ENCODE data around the gene TMEM184B.

Gene TMEM184B

GRCh38 chr22:38222797-38223119 lies 50.1 kb downstream of the TMEM184B start:
- Histone ChIP-seq H3K4me1 (ENCODE audit: insufficient read depth, poor library complexity, severe bottlenecking) (peaks cover 33% of the 10 kb centered on the region), H3K27ac (ENCODE audit: poor library complexity, severe bottlenecking) (peak overlapping the region; percentile 77)
- TF ChIP-seq CTCF (IDR thresholded peaks at IDR 0.05; ENCODE audit: poor library complexity, severe bottlenecking): no peak

GRCh38 chr22:38221908-38222796 lies 50.7 kb downstream of the TMEM184B start:
- Histone ChIP-seq H3K36me3 (ENCODE audit: low read depth) (peaks cover 29% of the 10 kb centered on the region), H3K9me3 (ENCODE audit: severe bottlenecking) (no peaks in the 10 kb centered on the region), H3K27me3 (ENCODE audit: insufficient read depth, poor library complexity, severe bottlenecking) (no peaks in the 10 kb centered on the region), H3K4me1 (ENCODE audit: insufficient read depth, poor library complexity, severe bottlenecking) (peaks cover 33% of the 10 kb centered on the region), H3K27ac (ENCODE audit: poor library complexity, severe bottlenecking) (peak overlapping the region; percentile 77), H3K4me3 (ENCODE audit: severe bottlenecking) (no peak overlapping the region)
- ATAC-seq (ENCODE audit: low read depth) (no peak), DNase-seq (ENCODE audit: low spot score) (no peak)
- no peak for TF ChIP-seq CTCF (IDR thresholded peaks at IDR 0.05; ENCODE audit: poor library complexity, severe bottlenecking)

More at GRCh38 chr22:38222797-38223119, 50.1 kb downstream of the TMEM184B start:
- Histone ChIP-seq H3K4me3 (ENCODE audit: severe bottlenecking) (no peak overlapping the region), H3K27me3 (ENCODE audit: insufficient read depth, poor library complexity, severe bottlenecking) (no peaks in the 10 kb centered on the region), H3K9me3 (ENCODE audit: severe bottlenecking) (no peaks in the 10 kb centered on the region), H3K36me3 (ENCODE audit: low read depth) (peaks cover 35% of the 10 kb centered on the region)
- DNase-seq (ENCODE audit: low spot score) (no peak), ATAC-seq (ENCODE audit: low read depth) (peak; percentile 58)

- no peak for TF ChIP-seq CTCF (IDR thresholded peaks at IDR 0.05; ENCODE audit: poor library complexity, severe bottlenecking)
- H3K27ac ChIP-seq (ENCODE audit: poor library complexity, severe bottlenecking): peak overlapping the region; percentile 77
- H3K36me3 ChIP-seq (ENCODE audit: low read depth): peaks cover 26% of the 10 kb centered on the region
Observed at GRCh38 chr22:38221407-38221806, 51.4 kb downstream of the TMEM184B start.

GRCh38 chr22:38220653-38221386 lies 52.0 kb downstream of the TMEM184B start:
- no peaks in the 10 kb centered on the region for H3K9me3 ChIP-seq (ENCODE audit: severe bottlenecking)
- DNase-seq (ENCODE audit: low spot score) (no peak), ATAC-seq (ENCODE audit: low read depth) (no peak)
- peaks cover 27% of the 10 kb centered on the region for H3K36me3 ChIP-seq (ENCODE audit: low read depth)
- no peak for TF ChIP-seq CTCF (IDR thresholded peaks at IDR 0.05; ENCODE audit: poor library complexity, severe bottlenecking)
- peak overlapping the region; percentile 91 for H3K27ac ChIP-seq (ENCODE audit: poor library complexity, severe bottlenecking)
- H3K4me3 ChIP-seq (ENCODE audit: severe bottlenecking): no peak overlapping the region
- H3K4me1 ChIP-seq (ENCODE audit: insufficient read depth, poor library complexity, severe bottlenecking): peaks cover 33% of the 10 kb centered on the region
- no peaks in the 10 kb centered on the region for H3K27me3 ChIP-seq (ENCODE audit: insufficient read depth, poor library complexity, severe bottlenecking)

More at GRCh38 chr22:38221407-38221806, 51.4 kb downstream of the TMEM184B start:
- H3K9me3 ChIP-seq (ENCODE audit: severe bottlenecking): no peaks in the 10 kb centered on the region
- H3K27me3 ChIP-seq (ENCODE audit: insufficient read depth, poor library complexity, severe bottlenecking): no peaks in the 10 kb centered on the region
- H3K4me1 ChIP-seq (ENCODE audit: insufficient read depth, poor library complexity, severe bottlenecking): peaks cover 33% of the 10 kb centered on the region
- H3K4me3 ChIP-seq (ENCODE audit: severe bottlenecking): no peak overlapping the region
- no peak for DNase-seq (ENCODE audit: low spot score)
- ATAC-seq (ENCODE audit: low read depth): no peak
